Mesendoderm (in vitro differentiated cells): Measurements from ENCODE around the gene CHRNA3. TPM values are rescaled to one million over a fixed set of nuclear protein-coding genes. Genes with fewer than 3 reads are reported as not detected.

Experiments
- small RNA-seq: library from polyadenylated mRNA; stranded (forward); fragments of <200 nt; extraction: miRNeasy Mini kit (QIAGEN cat#:217004); gene quantifications from one replicate; pipeline ENCODE3, GENCODE V24; 2013; ENCODE audit not compliant: insufficient read depth

Gene CHRNA3

Small RNA genes lying within 50 kb of the gene (small RNA-seq; reads per million reads assigned to genes)
- gene AC067863.2: not detected
